Thoracic aorta (tissue), 2 donors: ENCODE measurements around the gene RBPJL. TPM values are rescaled to one million over a fixed set of nuclear protein-coding genes. Genes with fewer than 3 reads are reported as not detected.
A peak's percentile ranks its signal among the peaks of the same experiment; 100 is the strongest.

Source experiments
- ATAC-seq: fragments of 150-250 bp; one replicate; pipeline ENCODE4 v1.8.0; 2017; ENCODE audit warnings: low read depth; ENCODE audit not compliant: insufficient number of reproducible peaks, low FRiP score
- DNase-seq: peaks from one replicate; pipeline ENCODE4 v3.0.0-alpha.2; 2020; ENCODE audit warnings: low spot score
- H3K27ac ChIP-seq, 2 donors: fragments of 200-600 bp; sonication (generic); 1 replicate in 1 of 2; 2 replicates in 1 of 2; pipeline ENCODE4 v1.5.1; 2016; ENCODE audit warnings: mild to moderate bottlenecking in 2 of 2, moderate library complexity in 2 of 2
- H3K27me3 ChIP-seq: fragments of 200-600 bp; sonication (generic); replicated peaks from 2 replicates; pipeline ENCODE4 v1.6.0; 2016; ENCODE audit warnings: mild to moderate bottlenecking; ENCODE audit not compliant: insufficient read depth
- H3K36me3 ChIP-seq: fragments of 200-600 bp; sonication (generic); one replicate; pipeline ENCODE4 v1.5.1; 2016
- H3K4me1 ChIP-seq, 2 donors: fragments of 200-600 bp; sonication (generic); 1 replicate in 1 of 2; 2 replicates in 1 of 2; pipeline versions ENCODE4 v1.5.1 to v1.6.0; 2016; ENCODE audit warnings: low read depth in 2 of 2, mild to moderate bottlenecking in 1 of 2; ENCODE audit not compliant: control insufficient read depth in 1 of 2
- H3K4me3 ChIP-seq: fragments of 200-600 bp; sonication (generic); 2 replicates; pipeline ENCODE4 v1.5.1; 2016; ENCODE audit warnings: mild to moderate bottlenecking
- H3K9me3 ChIP-seq: fragments of 200-600 bp; sonication (generic); 2 replicates; pipeline ENCODE4 v1.5.1; 2016
- CTCF ChIP-seq: fragments of 200-600 bp; sonication (generic); IDR thresholded peaks from one replicate; pipeline ENCODE4 v1.5.1; 2019; ENCODE audit warnings: antibody characterized with exemption
- total RNA-seq, 2 donors: library from RNA; depleted of rRNA; stranded (reverse); fragments of >200 nt; gene quantifications; one replicate each; pipeline versions ENCODE4 v1.1.0 to v1.2.3, GENCODE V29; 2016

Gene RBPJL
- total RNA-seq, 2 donors from 2014 or later, result not detected

DNA sequence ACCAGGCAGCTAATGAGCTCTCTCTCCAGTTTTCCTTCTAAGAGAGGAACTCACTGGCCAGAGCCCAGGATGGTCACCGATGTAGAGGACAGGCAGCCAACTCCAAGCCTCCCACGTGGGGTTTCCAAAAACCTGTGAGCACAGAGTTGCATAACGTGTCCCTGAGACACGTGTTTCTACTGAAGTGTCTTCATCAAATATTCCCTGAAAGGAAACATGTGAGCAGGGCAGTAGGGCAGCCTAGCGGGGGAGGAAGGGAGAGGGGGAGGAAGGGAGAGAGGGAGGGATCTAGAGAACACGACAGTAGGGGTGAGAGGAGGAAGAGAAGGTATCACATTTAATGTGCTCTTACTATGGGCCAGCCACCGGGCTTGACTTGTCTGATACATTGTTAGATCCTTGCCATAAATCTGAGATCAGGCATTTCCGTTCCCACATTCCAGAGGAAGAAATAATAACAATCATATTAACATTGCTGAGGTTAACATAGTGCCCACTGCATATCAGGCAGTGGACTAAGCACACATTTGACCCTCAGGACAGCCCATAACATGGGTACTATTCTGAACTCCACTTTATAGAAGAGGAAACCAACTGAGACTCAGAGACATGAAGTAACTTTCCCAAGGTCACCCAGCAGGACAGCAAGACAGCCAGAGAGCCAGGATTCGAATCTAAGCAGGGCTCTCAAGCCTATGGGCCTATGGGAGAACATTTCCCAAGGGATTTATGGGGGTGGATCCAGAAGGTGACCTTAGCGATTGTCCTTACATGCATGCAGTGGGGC is 51.8 kb downstream of the RBPJL start:
- Histone ChIP-seq H3K27me3 (no peaks in the 10 kb centered on the region), H3K4me3 (peak overlapping the region; percentile 15), H3K36me3 (no peaks in the 10 kb centered on the region), H3K4me1 (peaks cover 25 to 36% of the 10 kb centered on the region in 2 donors), H3K9me3 (no peaks in the 10 kb centered on the region), H3K27ac (peak overlapping the region; percentile 91 to 93)
- no peak for TF ChIP-seq CTCF
- ATAC-seq, result peak; percentile 55
- DNase-seq, result peak; percentile 58

DNA sequence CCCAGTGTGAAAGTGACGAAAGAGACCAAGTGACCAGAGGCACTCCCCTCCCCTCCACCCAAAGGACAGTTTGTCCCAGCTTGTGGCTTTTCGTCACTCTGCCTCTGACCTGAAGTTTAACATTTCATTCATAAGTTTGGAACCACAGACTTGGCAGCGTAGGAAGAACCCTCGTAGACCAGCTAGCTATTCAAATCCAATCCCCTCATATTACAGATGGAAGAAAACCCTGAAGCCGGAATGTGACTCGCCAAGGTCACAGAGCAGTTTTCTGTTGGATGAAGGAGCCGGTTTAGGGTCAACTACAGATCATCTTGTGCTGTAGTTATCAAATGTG is 52.4 kb downstream of the RBPJL start:
- TF ChIP-seq CTCF, result no peak
- ATAC-seq, result no peak

DNA sequence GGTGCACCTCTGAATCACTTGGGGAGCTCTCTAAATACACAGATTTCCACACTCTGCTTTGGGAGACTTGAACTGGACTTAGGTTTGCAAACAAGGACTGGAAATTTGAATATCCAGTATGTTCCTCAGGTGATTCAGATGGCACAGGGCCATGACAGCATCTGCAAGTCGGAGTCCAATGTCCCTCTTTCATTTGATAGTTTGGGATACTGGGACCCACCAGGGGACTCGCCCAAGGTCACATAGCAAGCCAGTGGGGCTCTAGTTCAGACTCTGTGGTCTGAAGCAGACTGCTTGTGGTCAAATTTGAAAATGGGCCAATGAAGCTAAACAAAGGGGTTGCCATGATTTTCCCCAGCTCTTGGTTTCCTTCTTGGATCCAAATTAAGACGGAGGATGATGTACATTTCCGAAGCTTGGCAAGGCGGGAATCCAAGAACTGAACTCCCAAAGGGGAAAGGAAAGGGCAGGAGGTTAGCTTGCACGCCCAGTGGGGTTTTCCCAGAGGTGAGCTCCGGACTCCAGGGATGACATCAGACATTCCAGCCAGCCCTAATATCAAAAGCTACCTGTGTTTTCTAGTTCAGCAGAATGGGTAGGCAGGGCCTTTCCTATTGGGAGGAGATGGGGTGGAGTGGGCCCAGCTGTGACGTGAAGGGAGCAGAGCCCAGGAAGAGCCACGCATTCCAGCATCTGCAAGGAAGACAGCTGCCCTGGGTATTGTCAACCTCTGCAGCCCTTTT is 52.9 kb downstream of the RBPJL start:
- DNase-seq, result no peak
- ATAC-seq, result no peak

More for the DNA sequence above, 52.4 kb downstream of the RBPJL start:
- H3K4me3 ChIP-seq, result no peak overlapping the region
- no peaks in the 10 kb centered on the region for H3K27me3 ChIP-seq
- no peak for DNase-seq
- H3K27ac ChIP-seq, result peak overlapping the region; percentile 91 to 93
- H3K4me1 ChIP-seq, result peaks cover 28 to 42% of the 10 kb centered on the region in 2 donors
- H3K9me3 ChIP-seq, result no peaks in the 10 kb centered on the region
- no peaks in the 10 kb centered on the region for H3K36me3 ChIP-seq

GRCh38 chr20:45361793-45362192 is 55.2 kb downstream of the RBPJL start:
- no peak overlapping the region for H3K27ac ChIP-seq
- H3K4me1 ChIP-seq, result peaks cover 30 to 52% of the 10 kb centered on the region in 2 donors
- no peaks in the 10 kb centered on the region for H3K27me3 ChIP-seq

More for the DNA sequence above, 52.9 kb downstream of the RBPJL start:
- H3K27ac ChIP-seq, result peak overlapping the region; percentile 91 to 93
- no peak overlapping the region for H3K4me3 ChIP-seq
- H3K36me3 ChIP-seq, result no peaks in the 10 kb centered on the region
- TF ChIP-seq CTCF, result no peak
- H3K9me3 ChIP-seq, result no peaks in the 10 kb centered on the region
- peaks cover 30 to 47% of the 10 kb centered on the region in 2 donors for H3K4me1 ChIP-seq
- no peaks in the 10 kb centered on the region for H3K27me3 ChIP-seq

More at GRCh38 chr20:45361793-45362192, 55.2 kb downstream of the RBPJL start:
- Histone ChIP-seq H3K36me3 (peaks cover 6% of the 10 kb centered on the region), H3K4me3 (no peak overlapping the region), H3K9me3 (no peaks in the 10 kb centered on the region)
- ATAC-seq (no peak), DNase-seq (no peak)
- TF ChIP-seq CTCF, result no peak
